Common myeloid progenitor, CD34-positive (primary cell): ENCODE results near the gene RGS9BP.

Experiments used
- CTCF ChIA-PET: fragments of 350-600 bp; sonication (Branson Sonifier 250); formaldehyde crosslinking; loops from one replicate; lab custom pipeline; 2021; ENCODE audit warnings: antibody characterized with exemption; lab: Charles Lee
- POLR2A ChIA-PET: fragments of 350-600 bp; sonication (Branson Sonifier 250); formaldehyde crosslinking; loops from one replicate; lab custom pipeline; 2021; ENCODE audit warnings: antibody characterized with exemption; lab: Charles Lee
- DNase-seq, 3 donors: peaks; one replicate each; pipeline versions ENCODE4 v3.0.0 to v3.0.0-alpha.2; 2013
- H3K27ac ChIP-seq, 2 experiments: 1 replicate in 1 of 2; 2 replicates in 1 of 2; pipeline ENCODE4 v1.7.0; 2013; ENCODE audit warnings: inconsistent platforms in 2 of 2, low read length in 2 of 2, mild to moderate bottlenecking in 2 of 2, low read depth in 1 of 2, moderate library complexity in 1 of 2; ENCODE audit not compliant: severe bottlenecking in 2 of 2, insufficient read depth in 1 of 2, poor library complexity in 1 of 2
- H3K27me3 ChIP-seq, 5 experiments: replicated peaks in 2 of 5; 1 replicate in 3 of 5; 2 replicates in 2 of 5; pipeline versions ENCODE4 v1.6.1 to v1.7.0; 2013; ENCODE audit warnings: low read length in 4 of 5, mild to moderate bottlenecking in 2 of 5, moderate library complexity in 2 of 5, inconsistent platforms in 1 of 5; ENCODE audit not compliant: insufficient read depth in 5 of 5, control insufficient read depth in 4 of 5
- H3K36me3 ChIP-seq, 4 experiments: 1 replicate in 2 of 4; 2 replicates in 2 of 4; pipeline versions ENCODE4 v1.6.1 to v1.7.0; 2013; ENCODE audit warnings: low read length in 3 of 4, control low read depth in 1 of 4, mild to moderate bottlenecking in 1 of 4; ENCODE audit not compliant: control insufficient read depth in 4 of 4, insufficient read depth in 4 of 4
- H3K4me1 ChIP-seq, 4 experiments: 1 replicate in 3 of 4; 2 replicates in 1 of 4; pipeline versions ENCODE4 v1.6.1 to v1.7.1; 2013; ENCODE audit warnings: low read length in 3 of 4, mild to moderate bottlenecking in 3 of 4, control low read depth in 1 of 4, inconsistent platforms in 1 of 4, moderate library complexity in 1 of 4; ENCODE audit not compliant: control insufficient read depth in 4 of 4, insufficient read depth in 4 of 4; ENCODE audit errors: control extremely low read depth in 1 of 4
- H3K4me3 ChIP-seq, 7 experiments: 1 replicate in 4 of 7; 2 replicates in 3 of 7; pipeline versions ENCODE4 v1.5.1 to v1.7.0; 2013; ENCODE audit warnings: mild to moderate bottlenecking in 7 of 7, low read length in 6 of 7, moderate library complexity in 6 of 7, inconsistent platforms in 2 of 7, low read depth in 2 of 7, control low read depth in 1 of 7; ENCODE audit not compliant: insufficient read depth in 4 of 7, control insufficient read depth in 1 of 7; ENCODE audit errors: extremely low read depth in 1 of 7
- H3K9me3 ChIP-seq, 5 experiments: 1 replicate in 4 of 5; 2 replicates in 1 of 5; pipeline versions ENCODE4 v1.6.1 to v1.7.1; 2013; ENCODE audit warnings: low read length in 4 of 5, mild to moderate bottlenecking in 2 of 5, inconsistent platforms in 1 of 5, low read depth in 1 of 5, moderate library complexity in 1 of 5; ENCODE audit not compliant: control insufficient read depth in 4 of 5, insufficient read depth in 2 of 5; ENCODE audit errors: control extremely low read depth in 1 of 5
- WGBS: methylation state at CpG from one replicate; pipeline ENCODE4 v1.1.5; 2013; ENCODE audit not compliant: insufficient coverage; 5-methylcytosine and 5-hydroxymethylcytosine counted together

RGS9BP gene

GRCh38 chr19:32686847-32687475 lies 11.3 kb downstream of the RGS9BP start:
- H3K27me3 ChIP-seq = peaks cover 0 to 3% (median 0%) of the 10 kb centered on the region in 5 experiments
- DNase-seq = no peak
- ChIA-PET POLR2A (no interaction called here), CTCF (interaction anchor here (1.0 to 1.8 kb wide), 2 partner anchors 9 to 12 kb away, joined by 3 to 8 read pairs; partner anchors contain the start of gene ANKRD27)
- WGBS = 100% methylated on average over 5 of the region's 6 CpGs
- H3K4me1 ChIP-seq = peaks cover 4 to 12% (median 8%) of the 10 kb centered on the region in 4 experiments
- no peaks in the 10 kb centered on the region for H3K36me3 ChIP-seq
- H3K27ac ChIP-seq = no peak overlapping the region
- no peak overlapping the region for H3K4me3 ChIP-seq
- no peaks in the 10 kb centered on the region for H3K9me3 ChIP-seq

GRCh38 chr19:32687681-32688080 lies 12.0 kb downstream of the RGS9BP start:
- Histone ChIP-seq H3K4me1 (peaks cover 4 to 20% (median 15%) of the 10 kb centered on the region in 4 experiments), H3K9me3 (no peaks in the 10 kb centered on the region), H3K27me3 (no peaks in the 10 kb centered on the region), H3K4me3 (no peak overlapping the region), H3K36me3 (no peaks in the 10 kb centered on the region), H3K27ac (no peak overlapping the region)
- WGBS = 80% methylated on average over 3 of the region's 4 CpGs
- CTCF ChIA-PET = interaction anchor here (1.0 to 1.8 kb wide), 2 partner anchors 10 to 13 kb away, joined by 3 to 8 read pairs; partner anchors contain the start of gene ANKRD27
- peak in 1 of 3 donors; percentile 20 for DNase-seq
- POLR2A ChIA-PET = no interaction called here

GRCh38 chr19:32688311-32688710 lies 12.7 kb downstream of the RGS9BP start:
- no peak for DNase-seq
- WGBS = 86% methylated on average over 1 of the region's 1 CpG
- Histone ChIP-seq H3K36me3 (no peaks in the 10 kb centered on the region), H3K27me3 (no peaks in the 10 kb centered on the region), H3K4me3 (no peak overlapping the region), H3K4me1 (peaks cover 4 to 26% (median 21%) of the 10 kb centered on the region in 4 experiments), H3K9me3 (no peaks in the 10 kb centered on the region), H3K27ac (no peak overlapping the region)
- ChIA-PET CTCF (interaction anchor here (1.0 to 2.1 kb wide), 2 partner anchors 12 to 13 kb away, joined by 3 to 4 read pairs; partner anchors contain the start of gene ANKRD27), POLR2A (no interaction called here)

GRCh38 chr19:32691291-32691951 lies 15.8 kb downstream of the RGS9BP start, which contains the start of gene NUDT19:
Gene NUDT19, plus strand, starts transcription at chr19:32691821. Its CDS starts 140 bp downstream, at chr19:32691961.
- peaks cover 4 to 43% (median 36%) of the 10 kb centered on the region in 4 experiments for H3K4me1 ChIP-seq
- no peaks in the 10 kb centered on the region for H3K9me3 ChIP-seq
- H3K4me3 ChIP-seq = peak within 1 kb of the TSS; percentile 37 to 82 (median 71)
- H3K36me3 ChIP-seq = no peaks in the 10 kb centered on the region
- whole genome bisulfite sequencing = 13% methylated on average over 28 of the region's 32 CpGs
- H3K27me3 ChIP-seq = no peaks in the 10 kb centered on the region
- peak within 1 kb of the TSS in 1 of 2 experiments; percentile 75 for H3K27ac ChIP-seq
- CTCF ChIA-PET = interaction anchor here (0.6 to 1.5 kb wide), 3 partner anchors 9 to 19 kb away, joined by 3 to 6 read pairs (median 3); no protein-coding TSS in a partner anchor
- peak; percentile 58 to 80 (median 66) for DNase-seq
- POLR2A ChIA-PET = interaction anchor here (0.6 to 1.5 kb wide), 3 partner anchors 15 to 222 kb away, joined by 3 to 4 read pairs (median 3); no protein-coding TSS in a partner anchor

GRCh38 chr19:32691952-32692726 lies 16.5 kb downstream of the RGS9BP start:
- POLR2A ChIA-PET = interaction anchor here (1.2 to 1.5 kb wide), 2 partner anchors 16 to 222 kb away, joined by 3 to 4 read pairs; no protein-coding TSS in a partner anchor
- peak; percentile 44 to 85 (median 70) for DNase-seq
- Histone ChIP-seq H3K4me1 (peaks cover 4 to 43% (median 36%) of the 10 kb centered on the region in 4 experiments), H3K4me3 (peak overlapping the region; percentile 37 to 82 (median 71)), H3K27me3 (no peaks in the 10 kb centered on the region), H3K27ac (peak overlapping the region in 1 of 2 experiments; percentile 75), H3K9me3 (no peaks in the 10 kb centered on the region), H3K36me3 (peaks cover 0 to 3% (median 0%) of the 10 kb centered on the region in 4 experiments)
- CTCF ChIA-PET = interaction anchor here (0.6 to 0.8 kb wide), 3 partner anchors 15 to 94 kb away, joined by 3 read pairs; no protein-coding TSS in a partner anchor
- under 1% methylated on average over 69 of the region's 93 CpGs for WGBS

GRCh38 chr19:32692727-32693061 lies 17.0 kb downstream of the RGS9BP start:
- CTCF ChIA-PET = interaction anchor here (0.6 to 1.2 kb wide), 2 partner anchors 93 to 94 kb away, joined by 3 read pairs; no protein-coding TSS in a partner anchor
- 58% methylated on average over 4 of the region's 7 CpGs for WGBS
- no peaks in the 10 kb centered on the region for H3K27me3 ChIP-seq
- POLR2A ChIA-PET = no interaction called here
- no peaks in the 10 kb centered on the region for H3K9me3 ChIP-seq
- H3K4me1 ChIP-seq = peaks cover 4 to 43% (median 36%) of the 10 kb centered on the region in 4 experiments
- DNase-seq = no peak
- peaks cover 0 to 3% (median 0%) of the 10 kb centered on the region in 4 experiments for H3K36me3 ChIP-seq
- H3K4me3 ChIP-seq = peak overlapping the region in 6 of 7 experiments; percentile 37 to 82 (median 72)
- peak overlapping the region in 1 of 2 experiments; percentile 75 for H3K27ac ChIP-seq
